HG03520 (cell line): ENCODE results near the gene KIF17.

Source experiments
- ATAC-seq: cut with Tn5 transposase; IDR thresholded peaks from one replicate; pipeline ENCODE4 v1.9.1; 2021; ENCODE audit warnings: mild to moderate bottlenecking, moderate library complexity; ENCODE audit not compliant: unreplicated experiment

KIF17 gene

DNA sequence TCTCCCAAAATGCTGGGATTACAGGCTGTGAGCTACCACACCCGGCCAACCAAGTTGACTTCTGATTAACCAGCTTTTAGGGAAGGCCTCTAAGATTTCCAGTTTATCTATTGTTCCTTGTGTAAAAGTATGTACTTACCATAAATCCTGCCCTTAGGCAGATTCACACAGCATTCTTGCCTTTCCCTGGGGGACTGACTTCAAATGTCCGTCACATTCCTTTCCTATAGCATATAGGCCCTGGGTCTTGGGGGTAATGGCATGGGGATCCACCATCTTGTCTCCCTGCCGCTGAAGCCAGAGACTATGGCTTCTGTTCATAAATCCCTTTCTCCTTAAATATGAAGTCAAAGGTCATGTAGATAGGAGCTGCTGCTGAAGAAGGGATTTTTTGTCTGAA, 85.4 kb downstream of the KIF17 start:
- no peak for ATAC-seq

DNA sequence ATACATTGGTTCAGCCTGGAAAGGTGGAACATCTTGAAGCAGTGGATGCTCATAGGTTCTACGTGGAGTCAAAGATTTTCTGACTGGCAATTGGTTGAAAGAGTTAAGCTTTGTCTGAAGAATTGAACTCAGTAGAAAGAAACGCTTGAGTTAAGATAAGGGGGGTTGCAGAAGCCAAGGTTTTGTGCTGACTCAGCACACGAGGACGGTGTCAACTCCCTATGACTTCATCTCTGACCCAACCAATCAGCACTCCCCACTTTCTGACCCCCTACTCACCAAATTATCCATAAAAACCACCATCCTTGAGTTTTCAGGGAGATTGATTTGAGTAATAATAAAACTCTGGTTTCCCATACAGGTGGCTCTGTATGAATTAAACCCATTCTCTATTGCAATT, 87.1 kb downstream of the KIF17 start:
- no peak for ATAC-seq

DNA sequence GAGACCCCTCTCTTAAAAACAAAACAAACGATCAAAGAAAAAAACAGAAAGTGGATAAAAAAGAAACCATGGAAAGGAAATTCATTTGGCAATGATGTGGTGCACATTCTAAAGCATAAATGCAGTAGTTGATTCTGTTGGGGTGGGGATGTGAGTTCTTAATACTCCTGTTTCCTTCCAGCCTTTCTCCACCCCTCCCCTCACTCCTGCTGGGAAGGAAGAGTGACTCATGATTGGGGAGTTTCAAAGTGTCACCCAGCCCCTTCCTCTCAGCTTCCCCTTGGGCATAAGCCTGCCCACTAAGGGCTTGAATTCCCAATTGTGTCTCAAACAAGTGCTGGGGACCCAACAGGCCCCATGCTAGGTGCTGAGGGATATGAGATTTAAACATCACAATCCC, 91.3 kb downstream of the KIF17 start:
- ATAC-seq: no peak

DNA sequence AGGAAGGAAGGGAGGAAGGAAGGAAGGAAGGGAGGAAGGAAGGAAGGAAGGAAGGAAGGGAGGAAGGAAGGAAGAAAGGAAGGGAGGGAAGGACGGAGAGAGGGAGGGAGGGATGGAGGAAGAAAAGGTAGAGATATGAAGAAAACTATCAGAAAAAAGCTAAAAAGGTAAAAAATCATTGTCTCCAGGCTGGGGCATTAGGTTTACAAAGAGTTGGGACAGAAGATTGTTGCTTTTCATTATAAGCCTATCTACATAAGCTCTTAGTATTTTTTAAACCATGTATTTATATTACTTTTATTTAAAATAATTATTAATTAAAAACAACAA, 91.7 kb downstream of the KIF17 start:
- ATAC-seq: no peak

DNA sequence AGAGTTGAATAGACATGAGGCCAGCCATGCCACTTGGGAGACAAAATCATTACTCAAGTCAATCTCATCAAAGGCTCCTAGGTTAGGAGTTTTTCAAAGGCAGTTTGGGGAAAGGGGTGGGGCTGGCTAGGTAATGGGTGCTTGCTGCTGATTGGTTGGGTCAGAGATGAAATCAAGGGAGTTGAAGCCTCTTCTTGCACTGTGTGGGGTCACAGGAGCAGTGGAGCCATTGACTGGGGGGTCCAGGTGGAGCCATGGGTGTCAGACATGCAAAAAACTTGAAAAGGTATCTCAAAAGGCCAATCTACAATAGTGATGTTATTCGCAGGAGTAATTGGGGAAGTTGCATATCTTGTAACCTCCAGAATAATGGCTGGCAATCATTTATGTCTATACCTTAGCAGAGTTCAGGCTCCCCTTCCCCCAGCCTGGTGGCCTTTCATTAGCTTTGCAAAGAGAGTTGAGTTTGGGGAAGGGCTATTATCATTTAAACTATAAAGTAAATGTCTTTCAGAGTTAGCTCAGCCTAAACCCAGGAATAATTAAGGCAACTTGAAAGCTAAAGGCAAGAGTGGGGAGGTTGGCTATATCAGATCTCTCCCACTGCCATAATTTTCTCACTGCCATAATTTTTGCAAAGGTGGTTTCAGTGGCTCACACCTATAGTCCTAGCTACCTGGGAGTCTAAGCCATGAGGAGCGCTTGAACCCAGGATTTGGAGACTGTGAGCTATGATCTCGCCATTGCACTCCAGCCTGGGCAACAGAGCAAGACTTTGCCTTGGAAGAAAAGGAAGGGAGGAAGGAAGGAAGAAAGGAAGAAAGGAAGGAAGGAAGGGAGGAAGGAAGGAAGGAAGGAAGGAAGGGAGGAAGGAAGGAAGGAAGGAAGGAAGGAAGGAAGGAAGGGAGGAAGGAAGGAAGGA, 92.4 kb downstream of the KIF17 start:
- no peak for ATAC-seq

DNA sequence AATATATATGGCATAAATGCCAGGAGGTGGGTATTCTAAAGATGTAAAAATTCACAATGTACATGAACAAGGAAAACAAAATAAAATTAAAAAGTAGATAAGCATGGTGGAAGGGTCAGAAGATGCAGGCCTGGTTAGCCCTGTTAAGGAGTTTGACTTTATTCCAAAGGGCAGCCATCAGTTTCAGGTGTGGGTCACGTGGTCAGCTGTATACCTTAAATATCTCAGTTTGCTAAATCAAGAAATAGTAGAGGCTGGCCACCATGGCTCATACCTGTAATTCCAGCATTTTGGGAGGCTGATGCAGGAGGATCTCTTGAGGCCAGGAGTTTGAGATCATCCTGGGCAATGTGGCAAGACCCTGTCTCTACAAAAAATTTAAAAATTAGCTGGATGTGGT, 93.1 kb downstream of the KIF17 start:
- no peak for ATAC-seq

DNA sequence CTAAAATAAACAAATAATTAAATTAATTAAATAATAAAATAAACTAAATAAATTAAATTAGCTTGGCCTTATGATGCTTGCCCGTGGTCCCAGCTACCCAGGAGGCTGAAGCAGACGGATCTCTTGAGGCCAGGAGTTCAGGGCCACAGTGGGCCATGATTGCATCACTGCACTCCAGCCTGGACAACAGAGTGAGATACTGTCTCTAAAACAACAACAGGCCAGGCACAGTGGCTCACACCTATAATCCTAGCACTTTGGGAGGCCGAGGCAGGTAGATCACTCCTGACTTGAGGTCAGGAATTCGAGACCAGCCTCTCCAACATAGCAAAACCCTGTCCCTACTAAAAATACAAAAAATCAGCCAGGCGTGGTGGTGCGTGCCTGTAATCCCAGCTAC, 96.8 kb downstream of the KIF17 start:
- ATAC-seq: no peak

DNA sequence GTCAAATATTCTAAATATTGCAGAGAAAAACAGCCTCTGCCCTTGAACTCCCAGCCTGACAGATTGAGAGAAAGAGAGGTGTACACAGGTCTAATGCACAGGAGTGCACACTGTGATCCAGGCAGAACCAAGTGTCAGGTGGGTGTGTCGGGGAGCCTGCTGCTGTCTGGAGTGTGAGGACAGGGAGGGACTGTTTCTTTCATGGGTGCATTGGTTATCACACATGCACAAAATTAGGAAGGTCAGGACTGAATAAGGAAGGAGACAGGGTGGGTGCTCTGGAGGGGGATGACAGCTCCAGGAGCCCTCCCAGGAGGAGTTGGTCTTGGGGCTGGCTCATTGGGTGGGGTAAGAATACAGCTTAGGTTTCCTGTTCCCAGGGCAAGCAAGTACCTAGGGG, 97.8 kb downstream of the KIF17 start:
- no peak for ATAC-seq

DNA sequence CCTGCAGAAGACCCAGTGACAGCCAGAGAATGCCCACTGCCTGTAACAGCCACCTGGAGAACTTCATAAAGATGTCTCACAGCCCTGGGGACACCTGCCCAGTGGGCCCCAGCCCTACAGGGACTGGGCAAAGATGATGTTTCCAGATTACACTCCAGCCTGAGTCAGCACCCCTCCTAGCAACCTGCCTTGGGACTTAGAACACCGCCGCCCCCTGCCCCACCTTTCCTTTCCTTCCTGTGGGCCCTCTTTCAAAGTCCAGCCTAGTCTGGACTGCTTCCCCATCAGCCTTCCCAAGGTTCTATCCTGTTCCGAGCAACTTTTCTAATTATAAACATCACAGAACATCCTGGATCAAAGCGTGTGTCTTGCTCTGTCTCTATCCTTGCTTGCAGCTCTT, 99.3 kb downstream of the KIF17 start:
- ATAC-seq: no peak

DNA sequence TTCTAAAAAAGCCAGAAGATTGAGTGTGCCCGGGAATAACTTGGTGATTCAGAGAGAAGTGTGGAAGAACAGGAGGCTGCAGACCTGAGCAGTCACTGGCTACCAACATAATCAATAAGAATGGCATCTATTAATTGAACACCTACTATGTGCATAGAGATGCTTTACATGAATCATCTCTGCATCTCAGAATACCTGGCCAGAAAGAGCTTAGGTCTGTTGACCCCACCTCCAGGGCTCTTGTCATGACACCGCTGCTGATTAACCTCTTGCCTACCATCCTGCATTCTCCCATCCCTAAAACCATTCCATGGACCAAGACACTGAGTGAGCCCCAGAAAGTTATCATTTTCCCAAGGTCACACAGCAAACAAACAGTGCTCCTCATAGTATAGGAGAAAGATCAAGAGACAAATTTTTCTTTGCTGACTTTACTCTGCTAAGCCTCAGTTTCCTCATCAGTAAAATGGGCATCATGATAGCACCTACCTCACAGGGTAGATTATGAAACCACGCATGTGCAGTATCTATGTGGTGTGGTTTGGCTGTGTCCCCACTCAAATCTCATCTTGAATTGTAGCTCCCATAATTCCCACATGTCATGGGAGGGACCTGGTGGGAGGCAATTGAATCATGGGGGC, 100.8 kb downstream of the KIF17 start:
- no peak for ATAC-seq

DNA sequence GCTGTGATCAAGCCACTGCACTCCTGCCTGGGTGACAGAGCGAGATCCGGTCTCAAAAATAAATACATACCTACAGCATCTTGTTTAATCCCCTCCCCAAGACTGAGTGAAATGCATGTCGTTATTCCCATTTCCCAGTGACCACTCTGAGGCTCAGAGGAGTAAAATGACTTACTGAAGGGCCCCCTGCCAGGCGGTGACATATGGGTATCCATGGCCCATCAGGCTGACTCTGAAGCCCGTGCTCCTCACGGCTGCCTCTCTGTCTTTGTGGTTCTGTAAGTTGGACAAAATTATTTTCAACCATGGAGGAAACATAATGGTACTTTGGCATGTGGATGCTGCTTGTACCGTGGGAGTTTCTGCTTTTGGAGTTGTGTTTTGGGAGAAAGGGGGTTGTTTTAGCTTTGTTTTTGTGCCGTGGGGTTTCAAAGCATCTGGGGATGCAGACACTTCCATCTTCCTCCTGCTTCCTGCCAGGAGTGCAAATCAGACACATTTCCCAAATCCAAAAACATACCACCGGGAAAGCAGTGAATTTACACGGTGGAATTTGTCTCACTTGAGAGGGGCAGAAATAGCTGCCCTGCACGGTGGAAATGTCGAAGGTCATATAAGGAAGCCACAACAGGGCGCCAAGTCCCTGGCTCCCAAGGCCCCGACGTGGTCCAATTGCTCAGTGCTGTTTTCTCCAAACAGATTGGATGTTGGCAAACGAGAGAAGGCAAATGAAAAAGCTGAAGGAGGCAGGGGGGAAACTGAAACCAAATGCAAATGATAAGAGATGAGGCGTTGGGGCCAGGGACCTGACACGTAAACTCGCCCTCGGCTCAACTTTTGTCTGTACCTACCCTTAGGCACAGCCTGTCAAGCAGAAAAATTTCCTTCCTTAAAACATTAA, 101.6 kb downstream of the KIF17 start:
- no peak for ATAC-seq

DNA sequence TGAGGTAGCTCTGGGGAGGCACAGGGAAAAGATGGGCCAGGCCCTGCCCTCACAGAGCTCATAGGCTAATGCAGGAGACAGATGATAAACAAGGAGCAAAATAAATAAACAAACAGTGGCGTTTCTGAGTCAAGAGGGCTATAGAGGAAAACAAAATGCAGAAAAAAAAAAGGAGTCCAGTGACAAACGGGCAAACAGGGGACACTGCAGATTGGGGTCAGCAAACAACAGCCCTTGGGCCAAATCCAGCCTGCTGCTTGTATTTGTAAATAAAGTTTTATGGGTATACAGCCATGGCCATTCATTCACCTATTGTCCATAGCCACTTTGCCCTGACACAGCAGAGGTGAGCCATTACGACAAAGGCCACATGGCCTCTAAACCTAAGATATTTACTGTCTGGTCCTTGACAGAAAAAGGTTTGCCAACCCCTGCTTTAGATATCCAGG, 103.7 kb downstream of the KIF17 start:
- ATAC-seq: no peak
